Ovary (tissue), 9 donors: ENCODE measurements around the gene TRMT2A. TPM values are rescaled to one million over a fixed set of nuclear protein-coding genes. Genes with fewer than 3 reads are reported as not detected.

Experiments
- DNase-seq, 5 donors: peaks; one replicate each; pipeline ENCODE4 v3.0.0-alpha.2; 2019 to 2020
- H3K27ac ChIP-seq, 2 donors: fragments of 200-600 bp; one replicate each; pipeline versions ENCODE4 v1.5.1 to v1.8.0; 2019 to 2022
- H3K27me3 ChIP-seq: fragments of 200-600 bp; one replicate; pipeline ENCODE4 v1.8.0; 2022
- H3K36me3 ChIP-seq: fragments of 200-600 bp; sonication (generic); one replicate; pipeline ENCODE4 v1.5.1; 2019
- H3K4me1 ChIP-seq: one replicate; pipeline ENCODE4 v1.8.1; 2013; ENCODE audit warnings: mild to moderate bottlenecking, moderate library complexity; ENCODE audit not compliant: insufficient read depth
- H3K4me3 ChIP-seq: fragments of 200-600 bp; sonication (generic); one replicate; pipeline ENCODE4 v1.5.1; 2017
- H3K9me3 ChIP-seq, 2 donors: fragments of 200-600 bp in 1 of 2; sonication (generic) in 1 of 2; one replicate each; pipeline versions ENCODE4 v1.5.1 to v1.8.1; 2013 to 2019; ENCODE audit warnings: mild to moderate bottlenecking in 1 of 2, moderate library complexity in 1 of 2
- EP300 ChIP-seq: sonication (generic); formaldehyde crosslinking; IDR thresholded peaks from one replicate; pipeline ENCODE4 v1.6.1; 2017; ENCODE audit warnings: antibody characterized with exemption
- POLR2A ChIP-seq: fragments of 450-650 bp; IDR thresholded peaks from one replicate; pipeline ENCODE4 v1.6.1; 2017; ENCODE audit warnings: antibody characterized with exemption, mild to moderate bottlenecking, moderate library complexity
- WGBS, 3 donors: extraction: QIAGEN DNeasy Blood & Tissue Kit in 1 of 3; methylation state at CpG; one replicate each; pipeline versions ENCODE4 v1.1.5 to v1.1.7; 2013 to 2017; 5-methylcytosine and 5-hydroxymethylcytosine counted together
- intact Hi-C, 4 donors: fragments of 100-400 bp; cut with DNase I; formaldehyde crosslinking; loops; one replicate each; pipeline versions ENCODE4 v1.11.0 to v1.15.1; 2022 to 2023
- polyA plus RNA-seq, 2 donors: library from polyadenylated mRNA; stranded (reverse); fragments of 200-250 nt in 1 of 2; fragments of 350-450 nt in 1 of 2; fragmentation: Illumina TruSeq in 1 of 2; extraction: RNeasy Lipid Tissue Mini Kit (QIAGEN cat#74804) in 1 of 2; gene quantifications; one replicate each; pipeline ENCODE4 v1.2.3, GENCODE V29; 2013 to 2014
- total RNA-seq, 7 donors: library from RNA; depleted of rRNA in 2 of 7; stranded (reverse); fragments of >200 nt in 2 of 7; fragmentation: NEBNext Ultra II Directional in 3 of 7; extraction: Animal tissue kit (Norgen Biotek cat#: 25700) in 3 of 7; gene quantifications; one replicate each; pipeline versions ENCODE4 v1.1.0 to v1.2.4, GENCODE V29; 2016 to 2023
- TF ChIP-seq, protein P1 (sequence below), 3 donors: fragments of 450-650 bp in 2 of 3; fragments of 200-600 bp in 1 of 3; IDR thresholded peaks; one replicate each; pipeline versions ENCODE4 v1.5.1 to v1.8.0; 2016 to 2022; ENCODE audit warnings: antibody characterized with exemption in 3 of 3, mild to moderate bottlenecking in 1 of 3
- donor health status: DM: no; HTN: no; CAD: no; lungs with moderate emphysema.
- donor health status: DM: no; HTN: no; CAD: no.
- donor health status: Bipolar disorder and iron deficiency.
- donor health status: DM: yes; HTN: yes; CAD: no.
- donor health status: DM: no; HTN: no; CAD: no.
- donor health status: DM: yes; HTN: yes; CAD: no.

TRMT2A gene
- total and polyA plus RNA-seq, 9 donors, result 2.8 to 59.7 (median 44.6) TPM

DNA sequence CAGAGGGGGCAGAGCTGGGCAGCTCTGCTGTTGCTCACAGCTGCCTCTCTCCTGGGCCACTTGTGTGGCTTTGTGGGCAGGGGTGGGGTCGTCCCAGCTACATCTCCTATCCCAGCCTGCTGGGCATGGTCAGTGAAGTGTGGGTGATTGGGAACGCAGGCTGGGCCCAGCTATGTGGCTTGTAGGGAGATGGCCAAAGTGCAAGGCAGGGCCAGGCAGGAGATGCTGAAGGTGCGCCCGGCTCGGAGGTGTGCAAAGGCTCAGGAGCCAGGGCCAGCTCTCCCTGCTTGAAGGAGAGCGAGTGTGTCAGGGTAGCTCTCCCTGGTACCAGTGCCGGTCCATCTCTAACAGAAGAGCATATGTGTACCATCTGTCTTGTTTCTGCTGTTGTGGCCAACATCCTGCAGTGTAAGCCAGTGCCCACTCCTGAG, 9.5 kb downstream of the TRMT2A start:
- peak in 1 of 5 donors; percentile 18 for DNase-seq
- H3K4me1 ChIP-seq, result no peaks in the 10 kb centered on the region
- no peak overlapping the region for H3K27ac ChIP-seq
- WGBS, 3 donors, result 89 to 94% (median 94%) methylated on average over 7 of the region's 7 CpGs
- no peak for TF ChIP-seq POLR2A
- TF ChIP-seq EP300, result no peak
- TF ChIP-seq, protein P1, sequence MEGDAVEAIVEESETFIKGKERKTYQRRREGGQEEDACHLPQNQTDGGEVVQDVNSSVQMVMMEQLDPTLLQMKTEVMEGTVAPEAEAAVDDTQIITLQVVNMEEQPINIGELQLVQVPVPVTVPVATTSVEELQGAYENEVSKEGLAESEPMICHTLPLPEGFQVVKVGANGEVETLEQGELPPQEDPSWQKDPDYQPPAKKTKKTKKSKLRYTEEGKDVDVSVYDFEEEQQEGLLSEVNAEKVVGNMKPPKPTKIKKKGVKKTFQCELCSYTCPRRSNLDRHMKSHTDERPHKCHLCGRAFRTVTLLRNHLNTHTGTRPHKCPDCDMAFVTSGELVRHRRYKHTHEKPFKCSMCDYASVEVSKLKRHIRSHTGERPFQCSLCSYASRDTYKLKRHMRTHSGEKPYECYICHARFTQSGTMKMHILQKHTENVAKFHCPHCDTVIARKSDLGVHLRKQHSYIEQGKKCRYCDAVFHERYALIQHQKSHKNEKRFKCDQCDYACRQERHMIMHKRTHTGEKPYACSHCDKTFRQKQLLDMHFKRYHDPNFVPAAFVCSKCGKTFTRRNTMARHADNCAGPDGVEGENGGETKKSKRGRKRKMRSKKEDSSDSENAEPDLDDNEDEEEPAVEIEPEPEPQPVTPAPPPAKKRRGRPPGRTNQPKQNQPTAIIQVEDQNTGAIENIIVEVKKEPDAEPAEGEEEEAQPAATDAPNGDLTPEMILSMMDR (IDR thresholded peaks at IDR 0.05), result no peak
- no peaks in the 10 kb centered on the region for H3K9me3 ChIP-seq
- intact Hi-C loops, result no loop called here
- H3K36me3 ChIP-seq, result peaks cover 4% of the 10 kb centered on the region
- no peak overlapping the region for H3K4me3 ChIP-seq
- no peaks in the 10 kb centered on the region for H3K27me3 ChIP-seq

DNA sequence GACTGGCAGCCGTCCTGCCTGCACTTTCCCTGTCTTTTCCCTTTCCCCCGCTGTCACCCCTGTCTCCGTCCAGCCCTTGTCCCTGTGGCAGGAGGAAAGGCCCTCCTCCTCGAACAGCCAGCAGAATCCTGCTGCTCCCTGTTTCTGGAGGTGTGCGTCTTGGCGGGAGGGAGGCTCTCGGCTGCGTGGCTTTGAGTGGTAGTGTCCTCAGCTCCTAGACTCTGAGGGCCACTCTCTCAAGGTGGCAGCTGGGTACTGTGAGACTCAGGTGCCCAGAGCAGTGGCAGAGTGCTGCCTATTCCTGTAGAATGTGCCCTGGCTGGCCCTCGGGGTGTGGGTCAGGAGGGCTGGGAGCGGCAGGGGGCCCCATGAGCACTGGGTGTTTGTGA, 10.2 kb downstream of the TRMT2A start:
- H3K27ac ChIP-seq, result no peak overlapping the region
- whole genome bisulfite sequencing, 3 donors, result 90 to 95% (median 90%) methylated on average over 10 of the region's 10 CpGs
- H3K4me1 ChIP-seq, result no peaks in the 10 kb centered on the region
- H3K27me3 ChIP-seq, result no peaks in the 10 kb centered on the region
- H3K9me3 ChIP-seq, result no peaks in the 10 kb centered on the region
- peak in 1 of 5 donors; percentile 11 for DNase-seq
- intact Hi-C loops, result no loop called here
- TF ChIP-seq EP300, result no peak
- no peak overlapping the region for H3K4me3 ChIP-seq
- H3K36me3 ChIP-seq, result peaks cover 4% of the 10 kb centered on the region

DNA sequence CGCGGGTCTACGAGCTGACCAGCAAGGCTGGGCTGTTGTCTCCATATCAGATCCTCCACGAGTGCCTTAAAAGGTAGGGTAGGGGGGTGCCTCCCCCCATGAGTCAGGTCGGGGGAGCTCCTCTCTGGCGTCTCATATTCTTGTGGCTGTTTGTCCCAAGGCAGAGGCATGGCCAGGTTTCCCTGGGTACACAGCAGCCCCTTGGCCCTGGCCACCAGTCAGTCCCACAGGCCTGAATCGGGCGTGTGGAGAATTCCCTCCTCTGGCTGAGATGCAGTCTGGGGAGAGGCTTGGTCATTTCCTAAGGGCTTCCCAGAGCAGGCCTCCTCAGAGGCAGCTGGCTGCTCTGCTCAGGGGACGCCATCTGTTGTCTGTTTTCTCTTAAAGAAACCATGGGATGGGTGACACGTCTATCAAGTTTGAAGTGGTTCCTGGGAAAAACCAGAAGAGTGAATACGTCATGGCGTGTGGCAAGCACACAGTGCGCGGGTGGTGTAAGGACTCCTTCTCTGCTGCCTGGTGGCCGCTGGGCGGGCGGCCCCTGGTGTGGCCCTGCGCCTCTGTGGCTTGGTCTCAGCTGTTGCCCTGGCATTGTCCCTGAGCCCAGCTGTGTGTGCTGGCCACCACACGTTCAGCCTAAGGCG, 10.7 kb downstream of the TRMT2A start:
- WGBS, 3 donors, result 84 to 88% (median 88%) methylated on average over 20 of the region's 20 CpGs
- Histone ChIP-seq H3K36me3 (peaks cover 4% of the 10 kb centered on the region), H3K27me3 (no peaks in the 10 kb centered on the region), H3K9me3 (no peaks in the 10 kb centered on the region), H3K4me1 (no peaks in the 10 kb centered on the region), H3K4me3 (no peak overlapping the region), H3K27ac (no peak overlapping the region)
- intact Hi-C loops, result no loop called here
- TF ChIP-seq EP300, result no peak
- TF ChIP-seq, protein P1 (IDR thresholded peaks at IDR 0.05), result no peak
- no peak for TF ChIP-seq POLR2A
- DNase-seq, result no peak

DNA sequence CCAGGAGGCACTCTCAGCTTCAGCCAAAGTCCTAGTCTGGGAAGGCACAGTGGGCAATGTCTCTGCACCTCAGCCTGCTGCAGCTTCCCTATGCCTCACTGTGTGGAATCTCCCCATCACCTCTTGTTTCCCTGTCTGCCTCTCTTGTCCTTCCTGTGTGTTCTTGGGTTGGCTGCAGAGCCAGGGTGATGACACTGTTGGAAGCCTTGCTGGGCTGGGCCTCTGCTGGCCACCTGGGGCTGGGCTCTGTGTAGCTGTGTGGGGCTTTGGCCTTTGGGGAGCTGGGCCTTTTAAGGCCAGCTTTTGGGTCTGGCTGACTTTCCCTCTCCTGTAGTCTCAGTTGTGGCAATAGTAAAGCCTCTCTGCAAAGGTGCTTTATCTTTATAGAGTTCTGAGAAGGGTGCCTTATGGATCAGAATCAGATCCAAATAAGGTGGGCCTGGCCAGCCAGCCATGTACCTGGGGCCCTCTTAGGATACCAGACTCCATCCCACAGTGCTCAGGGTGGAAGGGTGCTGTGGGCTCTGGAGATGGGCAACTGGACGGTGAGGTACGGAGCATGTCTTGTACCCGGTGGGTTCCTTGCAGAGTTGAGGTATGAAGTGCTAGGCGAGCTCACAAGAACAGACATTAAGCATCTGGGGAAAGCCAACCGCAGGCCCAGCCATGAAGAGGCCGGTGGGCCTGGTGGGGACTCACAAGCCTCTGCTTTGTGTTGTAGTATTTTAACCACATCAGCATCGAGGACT, 11.4 kb downstream of the TRMT2A start:
- no peaks in the 10 kb centered on the region for H3K9me3 ChIP-seq
- no peak for DNase-seq
- intact Hi-C loops, result no loop called here
- no peak for TF ChIP-seq POLR2A
- TF ChIP-seq EP300, result no peak
- TF ChIP-seq, protein P1 (IDR thresholded peaks at IDR 0.05), result no peak
- H3K36me3 ChIP-seq, result peaks cover under 1% of the 10 kb centered on the region
- no peaks in the 10 kb centered on the region for H3K27me3 ChIP-seq
- no peaks in the 10 kb centered on the region for H3K4me1 ChIP-seq
- H3K4me3 ChIP-seq, result no peak overlapping the region
- 85 to 96% (median 93%) methylated on average over 7 of the region's 7 CpGs for WGBS, 3 donors
- no peak overlapping the region for H3K27ac ChIP-seq
